GM21360 (cell line): ENCODE data around the gene OR2M4.
"Not testable (repeated sequence)": the region's sequence is repeated elsewhere in the genome, so short reads cannot be mapped to it uniquely, and the experiment has no call there.

Experiments used
- ATAC-seq: cut with Tn5 transposase; IDR thresholded peaks from one replicate; pipeline ENCODE4 v1.9.1; 2021; ENCODE audit warnings: mild to moderate bottlenecking, moderate library complexity; ENCODE audit not compliant: unreplicated experiment

Gene OR2M4

GRCh38 chr1:248231117-248231516, at the start of gene OR2M4:
Gene OR2M4, plus strand, starts transcription at chr1:248231417. Its CDS starts 7,512 bp downstream, at chr1:248238929.
- no peak for ATAC-seq

GRCh38 chr1:248183996-248184395, 47.2 kb upstream of the OR2M4 start:
- ATAC-seq, result peak; percentile 52

DNA sequence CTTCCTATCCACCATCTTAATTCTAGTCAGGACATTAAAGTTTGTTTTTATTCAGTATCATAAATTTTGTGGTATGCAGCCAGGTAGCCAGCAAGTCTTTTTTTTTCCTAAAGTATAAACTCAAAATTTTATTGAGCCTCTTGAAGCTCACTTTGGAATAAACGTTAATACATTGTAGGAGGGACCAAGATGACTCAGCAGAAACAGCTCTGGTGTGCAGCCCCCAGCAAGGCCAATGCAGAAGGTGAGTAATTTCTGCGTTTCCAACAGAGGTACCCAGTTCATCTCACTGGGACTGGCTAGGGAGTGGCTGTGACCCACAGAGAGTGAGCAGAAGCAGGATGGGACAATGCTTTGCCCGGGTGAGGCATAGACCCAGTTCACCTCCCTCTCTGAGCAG, 43.9 kb upstream of the OR2M4 start:
- ATAC-seq, result no peak

GRCh38 chr1:248189026-248189425, 42.2 kb upstream of the OR2M4 start:
- no peak for ATAC-seq

DNA sequence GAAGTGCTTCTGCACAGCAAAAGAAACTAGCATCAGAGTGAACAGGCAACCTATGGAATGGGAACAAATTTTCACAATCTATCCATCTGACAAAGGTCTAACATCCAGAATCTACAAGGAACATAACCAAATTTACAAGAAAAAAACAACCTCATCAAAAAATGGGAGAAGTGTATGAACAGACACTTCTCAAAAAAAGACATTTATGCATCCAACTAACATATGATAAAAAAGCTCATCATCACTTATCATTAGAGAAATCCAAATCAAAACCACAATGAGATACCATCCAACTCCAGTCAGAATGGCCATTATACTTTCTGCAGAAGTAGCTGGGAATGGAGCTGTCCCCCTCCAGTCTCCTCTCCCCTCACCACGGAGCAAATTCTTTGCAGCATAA, 37.1 kb upstream of the OR2M4 start:
- ATAC-seq, result no peak

DNA sequence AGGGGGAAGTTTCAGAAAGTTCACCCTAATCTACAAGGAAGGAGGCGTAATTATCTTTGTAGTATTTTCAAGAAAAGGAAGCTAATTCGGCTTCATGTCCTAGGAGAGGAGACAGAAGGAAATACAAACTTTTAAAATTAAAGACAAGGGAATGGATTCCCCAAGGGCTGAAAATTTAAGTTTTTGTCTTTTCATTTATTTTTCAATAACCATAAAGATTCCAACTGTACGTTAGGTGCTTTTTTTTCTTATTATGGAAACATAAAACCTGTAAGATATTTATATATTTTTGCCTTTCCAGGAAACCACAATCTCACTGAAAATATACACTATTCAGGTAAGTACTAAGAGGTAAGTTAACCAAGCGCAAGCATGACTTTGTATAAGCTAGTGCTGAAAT, 34.3 kb upstream of the OR2M4 start, which contains the start of gene OR2M3:
Gene OR2M3, plus strand, starts transcription at position 301 of the 400 bp plus-strand sequence. CDS start 5,803 bp downstream, outside the sequence.
- ATAC-seq, result no peak

GRCh38 chr1:248215880-248216279, 15.3 kb upstream of the OR2M4 start:
- no peak for ATAC-seq

- no peak for ATAC-seq
Measured at GRCh38 chr1:248225537-248225936, 5.7 kb upstream of the OR2M4 start.

- no peak for ATAC-seq
Measured at GRCh38 chr1:248229360-248229908, 1.8 kb upstream of the OR2M4 start.

DNA sequence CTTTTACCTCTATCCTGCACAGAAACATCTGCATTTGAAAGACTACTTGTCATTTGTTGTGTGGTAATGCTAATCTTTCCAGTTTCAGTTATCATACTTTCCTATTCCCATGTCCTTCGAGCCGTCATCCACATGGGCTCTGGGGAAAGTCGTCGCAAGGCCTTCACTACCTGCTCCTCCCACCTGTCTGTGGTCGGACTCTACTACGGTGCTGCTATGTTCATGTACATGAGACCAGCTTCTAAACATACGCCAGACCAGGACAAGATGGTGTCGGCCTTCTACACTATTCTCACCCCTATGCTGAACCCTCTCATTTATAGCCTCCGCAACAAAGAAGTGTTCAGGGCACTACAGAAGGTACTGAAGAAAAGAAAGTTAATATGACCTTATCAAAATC, 8.3 kb downstream of the OR2M4 start:
- no peak for ATAC-seq

DNA sequence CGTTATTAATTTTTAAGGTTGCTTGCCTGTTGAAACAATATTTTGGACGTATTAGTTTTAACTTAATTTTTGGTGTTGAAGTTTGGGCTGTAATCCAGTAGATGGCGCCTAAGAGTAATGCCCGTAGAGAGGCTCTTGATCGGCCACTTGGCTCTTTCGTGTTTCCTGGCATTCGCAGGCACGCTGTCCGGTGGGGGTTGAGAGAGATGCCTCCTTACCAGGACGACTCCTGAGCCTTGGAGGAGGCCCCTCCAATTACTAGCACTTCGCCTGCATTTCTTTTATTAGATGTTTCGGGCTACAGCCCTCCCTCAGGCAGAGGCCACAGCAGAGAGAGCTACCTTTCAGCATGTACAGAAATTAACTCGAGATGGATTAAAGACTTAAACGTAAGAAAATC, 12.0 kb downstream of the OR2M4 start:
- ATAC-seq, result peak; percentile 81

- ATAC-seq, result not testable (repeated sequence)
Measured at GRCh38 chr1:248259309-248259708, 28.1 kb downstream of the OR2M4 start.

DNA sequence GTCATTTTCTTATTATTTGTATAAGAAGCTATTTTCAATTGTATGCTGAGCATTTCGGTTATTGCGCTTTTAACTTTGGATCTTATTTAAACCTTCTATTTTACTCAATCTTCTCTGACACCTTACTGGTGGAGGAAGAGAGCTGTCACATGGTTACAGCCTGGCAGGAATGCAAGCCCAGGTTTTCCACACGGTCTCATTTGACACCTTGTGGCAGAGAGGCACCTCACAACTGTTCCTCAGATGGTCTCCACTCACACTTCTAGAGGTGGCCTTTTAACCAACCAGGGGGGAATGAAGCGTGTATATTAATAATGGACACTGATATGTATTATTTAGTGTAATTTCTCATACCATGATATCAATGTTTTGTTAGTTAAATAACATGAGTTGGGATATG, 37.0 kb downstream of the OR2M4 start:
- no peak for ATAC-seq

GRCh38 chr1:248273225-248273624, 42.0 kb downstream of the OR2M4 start:
- ATAC-seq, result not testable (repeated sequence)

DNA sequence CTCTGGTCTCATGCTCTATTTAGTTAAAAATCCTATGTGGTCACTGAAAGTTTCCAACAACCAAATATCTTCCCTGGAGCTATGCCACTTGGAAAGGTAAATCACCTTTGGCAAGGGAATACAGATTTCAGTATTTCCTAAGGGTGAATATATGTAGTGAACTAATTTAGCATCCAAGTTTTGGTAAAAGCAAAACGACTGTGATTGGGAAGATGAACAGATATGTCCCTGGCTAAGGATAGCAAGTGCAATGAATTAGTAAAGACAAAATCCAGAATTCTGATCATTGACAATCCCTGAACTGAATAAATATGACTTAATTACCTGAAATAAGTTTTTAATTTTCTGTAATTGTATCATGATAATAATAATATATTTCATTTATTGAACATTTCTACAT, 46.7 kb downstream of the OR2M4 start, which contains the start of gene OR2T33:
Gene OR2T33, minus strand, starts transcription at position 101 of the 400 bp plus-strand sequence. CDS start 4,162 bp downstream, outside the sequence.
- no peak for ATAC-seq

- no peak for ATAC-seq
Measured at GRCh38 chr1:248288391-248288790, 57.2 kb downstream of the OR2M4 start.
